Activated CD4-positive, alpha-beta T cell treated with anti-CD3 and anti-CD28 coated beads, Interleukin-2, amount 50 U/mL, for 1 hour (primary cell): Measurements from ENCODE around the gene TNFRSF8.

Source experiments
- DNase-seq: peaks from one replicate; pipeline ENCODE4 v3.0.0-alpha.2; 2020

TNFRSF8 gene

DNA sequence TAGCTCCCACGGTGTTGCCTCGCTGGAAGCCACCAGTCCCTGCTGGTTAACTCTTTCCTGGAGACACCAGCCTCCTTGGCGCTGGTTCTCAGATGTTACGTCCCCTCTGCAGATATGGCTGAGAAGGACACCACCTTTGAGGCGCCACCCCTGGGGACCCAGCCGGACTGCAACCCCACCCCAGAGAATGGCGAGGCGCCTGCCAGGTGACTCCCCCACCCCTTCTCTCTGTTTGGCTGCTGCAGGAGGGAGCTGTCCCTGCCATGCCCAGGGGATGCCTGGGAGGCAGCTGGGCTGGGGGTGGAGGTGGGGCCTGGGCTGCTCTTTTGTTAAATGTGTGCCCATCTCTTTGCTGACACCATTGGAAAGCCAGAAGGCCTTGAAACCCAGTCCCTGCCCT, 60.1 kb downstream of the TNFRSF8 start:
- no peak for DNase-seq

DNA sequence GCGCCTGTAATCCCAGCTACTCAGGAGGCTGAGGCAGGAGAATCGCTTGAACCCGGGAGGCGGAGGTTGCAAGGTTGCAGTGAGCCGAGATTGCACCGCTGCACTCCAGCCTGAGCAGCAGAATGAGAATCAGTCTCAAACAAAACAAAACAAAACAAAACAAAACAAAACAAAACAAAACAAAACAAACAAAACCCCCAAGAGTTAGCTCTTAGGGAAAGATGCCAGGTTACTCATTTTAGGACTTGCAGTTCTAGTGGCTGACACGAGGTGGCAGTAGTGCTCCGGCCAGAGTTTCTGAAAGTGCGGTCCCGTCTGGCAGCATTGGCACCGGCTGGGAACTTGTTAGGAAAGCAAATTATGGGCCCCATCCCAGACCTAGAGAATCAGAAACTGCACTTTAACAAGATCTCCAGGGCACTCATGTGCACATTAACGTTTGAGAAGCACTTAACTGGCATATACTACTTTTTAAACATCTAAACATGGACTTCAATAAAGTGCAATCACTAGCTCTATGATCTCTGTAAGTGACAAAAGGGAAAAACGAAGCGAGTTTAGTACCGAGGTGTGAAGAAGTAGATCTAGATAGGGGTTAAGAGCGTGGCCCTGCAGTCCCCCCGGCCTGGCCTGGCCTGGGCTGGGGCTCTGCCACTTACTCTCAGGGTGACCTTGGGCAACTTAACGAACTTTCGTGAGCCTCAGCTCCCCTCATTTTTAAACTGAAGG, 61.8 kb downstream of the TNFRSF8 start:
- peak; percentile 82 for DNase-seq

DNA sequence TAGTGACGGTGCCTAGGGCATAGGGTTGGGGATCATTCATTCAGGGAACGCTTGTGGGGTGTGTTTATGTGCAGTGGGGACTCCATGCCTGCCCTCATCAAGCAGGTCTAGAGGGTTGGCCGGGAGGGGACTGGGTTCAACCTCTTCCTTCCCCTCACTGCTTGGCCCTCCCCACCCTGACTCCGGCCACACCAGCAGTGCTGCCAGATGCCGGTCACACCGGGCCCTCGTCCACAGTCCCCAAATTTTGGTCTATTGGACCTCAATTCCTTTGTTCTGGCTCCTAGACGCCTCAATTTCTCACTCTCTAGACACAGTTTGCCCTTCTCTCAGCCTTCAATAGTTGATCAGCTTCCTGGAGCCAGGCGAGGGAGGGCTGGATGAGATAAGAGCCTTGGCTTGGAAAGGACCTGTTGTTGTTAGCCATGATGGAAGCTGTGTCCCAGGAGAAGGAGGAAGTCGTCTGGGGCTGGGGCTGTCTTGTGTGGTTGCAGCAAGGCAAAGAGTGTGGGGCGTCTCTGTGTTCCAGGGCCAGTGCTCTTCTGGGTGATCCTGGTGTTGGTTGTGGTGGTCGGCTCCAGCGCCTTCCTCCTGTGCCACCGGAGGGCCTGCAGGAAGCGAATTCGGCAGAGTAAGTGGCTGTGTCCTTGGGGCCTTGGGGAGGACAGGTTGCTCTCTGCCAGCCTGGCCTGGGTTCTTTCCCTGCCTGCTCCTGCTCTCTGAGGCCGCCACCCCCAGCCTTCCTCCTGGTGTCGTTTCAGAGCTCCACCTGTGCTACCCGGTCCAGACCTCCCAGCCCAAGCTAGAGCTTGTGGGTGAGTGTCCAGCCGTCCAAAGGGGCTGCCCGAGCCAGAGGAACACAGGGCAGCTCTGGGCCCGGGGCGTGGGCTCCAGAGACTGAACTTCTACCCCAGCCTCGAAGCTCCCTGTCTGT, 62.6 kb downstream of the TNFRSF8 start:
- DNase-seq: no peak

DNA sequence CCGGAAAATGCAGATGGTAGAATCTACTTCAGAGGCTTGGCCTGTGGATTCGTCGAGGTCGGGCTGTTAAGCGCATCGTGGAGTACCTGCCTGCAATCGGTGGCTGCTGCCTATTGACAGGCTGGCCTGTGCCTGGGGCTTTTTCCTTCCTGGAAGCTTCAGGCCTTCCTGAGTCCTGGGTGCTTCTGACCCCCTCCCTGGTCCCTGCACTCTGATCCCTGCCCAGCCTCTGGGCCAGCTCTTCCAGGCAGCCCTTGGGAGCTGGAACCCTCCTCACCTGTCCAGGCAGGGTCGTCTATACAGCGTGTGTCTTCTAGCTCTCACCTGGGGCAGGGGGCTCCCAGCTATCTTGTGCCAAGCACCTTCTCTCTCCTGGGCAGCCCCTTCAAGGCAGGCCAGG, 63.7 kb downstream of the TNFRSF8 start:
- no peak for DNase-seq

DNA sequence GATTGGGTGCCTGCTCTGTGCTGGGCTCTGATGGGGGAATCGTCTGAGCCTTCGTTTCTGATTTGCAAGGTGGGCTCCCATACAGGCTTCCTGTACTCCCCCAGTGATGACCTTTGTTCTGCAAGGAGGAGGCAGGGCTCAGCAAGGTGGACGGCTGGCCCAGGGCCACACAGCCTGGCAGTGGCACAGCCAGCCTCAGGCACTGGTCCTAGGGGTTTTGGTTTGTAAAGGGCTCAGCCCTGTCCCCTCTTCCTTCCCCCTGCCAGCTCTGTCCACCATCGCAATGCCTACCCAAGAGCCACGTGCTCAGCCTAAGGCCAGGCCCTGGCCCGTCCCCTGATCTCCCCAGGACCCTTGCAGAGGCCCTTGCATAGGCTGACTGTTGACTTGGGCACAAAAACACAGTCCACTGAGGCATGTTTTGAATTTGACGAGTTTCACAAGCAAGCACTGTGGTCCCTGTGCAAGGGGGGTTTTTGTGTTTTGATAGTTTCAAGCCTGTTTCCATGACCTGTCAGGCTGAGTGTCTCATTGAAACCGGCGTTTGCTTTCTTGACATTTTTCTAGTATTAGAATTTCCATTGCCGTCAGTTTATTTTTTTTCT, 64.2 kb downstream of the TNFRSF8 start:
- no peak for DNase-seq

DNA sequence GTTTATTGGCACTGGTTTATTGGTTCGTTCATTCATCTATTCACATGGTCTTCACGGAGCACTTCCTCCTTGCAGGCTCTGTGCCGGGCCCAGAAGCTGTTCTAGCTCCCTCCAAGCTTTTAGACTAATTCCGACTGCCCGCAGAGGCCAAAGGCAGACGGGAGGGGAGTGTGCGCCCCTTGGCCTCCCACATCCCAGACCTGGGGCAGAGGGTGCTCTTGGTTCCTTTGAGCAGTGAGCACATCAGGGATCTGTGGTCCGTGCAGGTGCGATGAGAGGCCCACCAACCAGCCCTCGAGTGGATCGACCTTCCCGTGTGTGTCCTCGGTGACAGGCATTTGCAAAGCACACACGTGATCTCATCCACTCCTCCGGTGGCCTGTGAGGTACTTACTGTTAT, 65.0 kb downstream of the TNFRSF8 start:
- DNase-seq: no peak

DNA sequence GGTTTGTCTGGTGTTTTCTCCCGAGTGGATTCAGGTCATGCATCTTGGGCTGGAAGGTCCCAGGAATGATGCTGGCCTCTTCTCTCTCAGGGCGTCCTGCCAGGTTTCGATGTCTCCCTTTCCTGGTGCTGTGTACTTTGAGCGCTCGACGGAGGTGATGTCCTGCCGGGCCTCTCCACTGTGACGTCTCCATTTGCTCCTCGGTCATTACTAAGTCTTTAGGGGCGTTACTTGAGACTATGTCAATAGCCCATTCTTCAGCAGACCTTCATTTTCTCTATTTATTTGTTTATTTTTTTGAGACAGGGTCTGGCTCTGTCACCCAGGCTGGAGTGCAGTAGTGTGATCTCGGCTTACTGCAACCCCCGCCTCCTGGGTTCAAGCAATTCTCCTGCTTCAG, 66.5 kb downstream of the TNFRSF8 start:
- DNase-seq: no peak

DNA sequence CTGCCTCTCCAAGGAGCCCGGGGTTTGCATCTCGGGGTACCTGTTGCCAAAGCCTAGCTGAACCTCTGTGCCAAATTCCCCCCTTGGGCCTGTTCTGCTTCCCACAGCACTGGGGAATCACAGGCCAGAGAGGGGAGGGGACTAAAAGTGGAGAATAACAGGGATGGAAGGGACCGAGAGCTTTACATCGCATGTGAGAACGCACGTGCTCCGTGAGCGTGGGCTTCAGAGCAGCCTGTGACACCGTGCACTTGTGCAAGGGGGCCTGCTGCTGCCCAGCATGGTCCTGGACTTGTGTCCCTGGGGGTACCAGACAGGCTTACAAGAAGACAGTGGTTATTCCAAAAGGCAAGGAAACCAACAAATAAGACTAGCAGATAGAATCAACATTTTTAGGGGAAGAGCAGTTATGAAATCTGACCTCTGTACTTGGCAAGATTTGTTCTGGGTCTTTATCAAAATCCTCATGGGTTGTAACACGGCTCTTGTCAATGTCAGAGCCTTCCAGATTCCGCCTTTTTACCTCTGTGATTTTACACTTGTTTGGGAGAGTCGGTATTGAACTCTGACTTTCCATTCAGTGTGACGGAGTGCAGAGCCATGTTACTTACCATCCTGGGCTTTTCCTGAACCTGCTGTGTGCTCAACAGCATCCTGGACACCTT, 67.5 kb downstream of the TNFRSF8 start:
- DNase-seq: no peak

DNA sequence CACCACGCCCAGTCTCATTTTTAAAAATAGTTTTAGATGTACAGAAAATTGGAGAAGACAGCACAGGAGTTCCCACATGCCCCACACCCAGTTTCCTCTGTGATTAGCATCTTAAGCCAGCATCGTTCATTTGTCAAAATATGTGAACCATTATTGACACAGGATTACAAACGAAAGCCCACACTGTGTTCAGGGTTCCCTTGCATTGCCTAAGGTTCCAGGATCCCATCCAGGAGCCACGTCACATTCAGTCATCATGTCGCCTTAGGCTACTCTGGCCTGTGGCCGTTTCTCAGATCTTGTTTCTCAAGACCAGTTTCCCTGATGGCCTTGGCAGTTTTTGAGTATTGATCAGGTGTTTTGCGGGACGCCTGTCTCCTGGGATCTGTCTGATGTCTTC, 69.0 kb downstream of the TNFRSF8 start:
- no peak for DNase-seq

DNA sequence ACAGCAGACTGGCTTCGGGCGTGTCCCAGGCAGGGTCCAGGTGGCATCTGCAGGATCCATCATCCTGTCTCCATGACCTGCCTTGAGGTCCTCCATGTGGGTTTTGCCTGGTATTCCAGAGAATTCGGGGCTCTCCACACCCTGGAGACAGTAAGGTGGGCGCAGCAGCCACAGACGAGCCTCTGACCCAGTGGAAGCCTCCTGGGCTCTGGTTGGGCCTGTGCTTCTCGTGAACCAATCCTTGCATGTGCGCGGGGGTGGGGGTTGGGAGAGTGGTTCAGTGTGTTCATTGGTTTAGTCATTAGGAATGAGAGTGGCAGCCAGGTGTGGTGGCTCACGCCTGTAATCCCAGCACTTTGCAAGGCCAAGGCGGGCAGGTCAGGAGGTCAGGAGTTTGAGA, 71.6 kb downstream of the TNFRSF8 start:
- no peak for DNase-seq

DNA sequence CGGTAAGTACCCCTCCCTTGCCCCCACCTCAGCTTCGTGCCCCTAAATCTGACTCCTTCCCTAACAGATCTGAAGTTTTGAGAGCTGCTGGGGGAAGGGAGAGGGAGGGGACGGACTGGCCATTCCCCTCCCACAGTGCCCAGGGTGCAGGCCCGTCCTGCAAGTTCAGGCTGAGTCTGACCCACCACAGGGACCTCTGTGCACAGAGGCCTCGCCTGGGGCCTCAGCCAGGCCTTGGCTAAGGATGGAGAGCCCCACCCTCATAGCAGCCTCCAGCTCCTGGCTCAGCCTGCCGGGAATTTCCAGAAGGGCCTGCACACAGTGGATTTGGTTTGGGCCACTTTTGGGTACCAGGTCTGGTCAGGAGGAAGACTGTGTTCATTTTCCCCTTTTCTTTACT, 72.5 kb downstream of the TNFRSF8 start:
- no peak for DNase-seq

DNA sequence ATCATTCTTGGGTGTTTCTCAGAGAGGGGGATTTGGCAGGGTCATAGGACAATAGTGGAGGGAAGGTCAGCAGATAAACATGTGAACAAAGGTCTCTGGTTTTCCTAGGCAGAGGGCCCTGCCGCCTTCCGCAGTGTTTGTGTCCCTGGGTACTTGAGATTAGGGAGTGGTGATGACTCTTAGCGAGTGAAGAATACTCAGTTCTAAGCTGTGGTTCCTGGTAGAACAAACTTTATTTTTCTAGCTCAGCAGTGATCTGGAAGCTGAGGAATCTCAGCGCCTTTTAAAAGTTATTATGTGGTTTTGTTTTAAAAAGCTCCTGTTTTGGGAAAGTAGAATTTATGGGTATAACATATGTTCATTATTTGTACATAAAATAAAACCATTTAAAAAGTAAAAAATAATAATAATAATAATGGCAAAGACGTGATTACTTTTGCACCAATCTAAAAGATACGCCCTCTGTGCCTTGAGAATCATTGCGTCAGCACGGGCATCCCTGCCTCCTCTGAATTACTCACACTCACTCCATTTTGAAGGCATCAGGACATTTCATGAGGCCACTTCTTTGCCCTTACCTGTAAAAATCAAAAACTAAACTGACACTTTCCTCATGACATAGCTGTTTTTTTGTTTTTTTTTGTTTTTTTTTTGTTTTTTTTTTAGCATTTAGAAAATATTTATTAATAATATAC, 74.0 kb downstream of the TNFRSF8 start:
- DNase-seq: no peak

DNA sequence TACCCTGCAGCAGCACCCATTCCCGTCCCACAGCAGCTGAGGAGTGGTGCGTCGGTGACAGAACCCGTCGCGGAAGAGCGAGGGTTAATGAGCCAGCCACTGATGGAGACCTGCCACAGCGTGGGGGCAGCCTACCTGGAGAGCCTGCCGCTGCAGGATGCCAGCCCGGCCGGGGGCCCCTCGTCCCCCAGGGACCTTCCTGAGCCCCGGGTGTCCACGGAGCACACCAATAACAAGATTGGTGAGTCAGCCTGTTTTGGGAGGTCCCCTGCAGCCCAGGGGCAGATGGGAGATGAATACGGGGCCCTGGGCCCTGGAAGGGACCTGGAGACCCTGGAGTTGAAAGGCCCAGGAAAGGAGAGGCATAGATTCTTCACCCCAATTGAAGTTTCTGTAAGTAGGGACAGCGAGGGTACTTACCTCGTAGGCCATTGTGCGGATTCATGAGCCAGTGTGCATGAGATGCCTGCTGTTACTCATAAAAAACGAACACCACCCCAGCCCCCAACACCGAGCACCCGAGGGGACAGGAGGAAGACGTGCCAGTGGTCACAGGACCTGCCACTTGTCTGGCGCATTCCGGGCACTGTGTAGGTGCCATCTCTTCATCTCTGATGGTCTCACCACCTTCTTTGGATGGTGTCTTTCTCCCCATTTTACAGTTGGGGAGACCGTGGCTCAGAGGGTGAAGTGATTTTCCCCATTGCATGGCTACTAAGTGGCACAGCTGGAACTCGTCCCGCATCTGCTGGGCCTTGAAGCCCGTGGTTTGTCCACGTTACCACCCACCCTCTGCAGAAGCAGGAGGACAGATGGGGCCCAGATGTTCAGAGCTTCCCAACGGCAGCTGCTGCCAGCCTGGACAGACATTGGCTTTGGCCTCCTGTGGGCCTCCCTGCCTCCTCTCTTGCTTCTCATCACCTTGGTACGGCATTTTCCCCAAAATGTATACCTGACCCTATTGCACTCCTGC, 75.4 kb downstream of the TNFRSF8 start:
- DNase-seq: no peak

DNA sequence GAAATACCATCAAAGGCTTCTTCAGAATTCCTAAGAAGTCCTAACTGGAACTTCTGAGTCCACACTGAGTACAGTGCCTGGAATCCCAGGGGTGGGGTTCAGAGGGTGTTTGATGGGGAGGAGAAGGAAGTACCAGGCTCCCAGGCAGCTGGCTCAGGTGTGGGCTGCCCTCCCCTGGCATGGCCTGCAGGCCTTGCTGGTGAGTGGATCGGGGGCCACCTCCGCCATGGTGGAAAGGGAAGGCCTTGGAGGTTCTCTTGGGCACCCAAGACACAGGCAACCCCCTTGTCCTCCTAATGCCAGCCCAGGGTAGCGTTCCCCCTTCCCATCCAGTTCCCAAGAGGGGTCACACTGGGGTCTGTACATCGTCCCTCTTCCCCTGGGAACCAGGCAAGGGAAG, 76.9 kb downstream of the TNFRSF8 start:
- no peak for DNase-seq

DNA sequence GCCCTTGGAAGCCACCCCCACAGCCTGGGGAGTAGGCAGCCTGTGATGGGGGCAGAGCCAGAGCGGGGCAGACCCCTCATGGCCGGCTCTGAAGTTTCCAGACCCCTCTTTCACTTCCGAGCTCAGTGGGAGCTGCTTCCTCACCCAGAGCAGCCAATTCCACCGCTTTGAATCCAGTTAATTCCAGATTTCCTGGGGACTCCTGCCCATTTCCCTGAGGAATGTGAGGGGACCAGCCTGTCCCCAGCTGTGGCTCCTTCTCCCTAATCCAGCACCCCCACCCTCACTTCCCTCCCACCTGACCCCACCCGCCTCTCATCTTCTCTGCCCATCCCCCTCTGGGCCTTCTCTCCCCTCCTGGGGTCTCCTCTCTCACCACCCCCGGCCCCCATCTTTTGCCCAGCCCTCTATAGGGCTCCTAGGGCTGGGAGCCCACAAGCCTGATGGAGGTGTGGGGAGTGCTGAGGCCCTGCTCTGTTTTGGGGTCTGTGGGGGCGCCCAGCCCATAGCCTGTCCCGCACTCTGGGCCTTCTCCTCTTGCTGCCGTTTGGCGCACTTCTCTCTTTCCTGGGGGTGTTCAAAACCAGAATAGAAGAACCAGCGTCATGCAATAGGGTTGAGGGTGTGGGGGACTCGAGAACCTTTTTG, 77.5 kb downstream of the TNFRSF8 start:
- no peak for DNase-seq

DNA sequence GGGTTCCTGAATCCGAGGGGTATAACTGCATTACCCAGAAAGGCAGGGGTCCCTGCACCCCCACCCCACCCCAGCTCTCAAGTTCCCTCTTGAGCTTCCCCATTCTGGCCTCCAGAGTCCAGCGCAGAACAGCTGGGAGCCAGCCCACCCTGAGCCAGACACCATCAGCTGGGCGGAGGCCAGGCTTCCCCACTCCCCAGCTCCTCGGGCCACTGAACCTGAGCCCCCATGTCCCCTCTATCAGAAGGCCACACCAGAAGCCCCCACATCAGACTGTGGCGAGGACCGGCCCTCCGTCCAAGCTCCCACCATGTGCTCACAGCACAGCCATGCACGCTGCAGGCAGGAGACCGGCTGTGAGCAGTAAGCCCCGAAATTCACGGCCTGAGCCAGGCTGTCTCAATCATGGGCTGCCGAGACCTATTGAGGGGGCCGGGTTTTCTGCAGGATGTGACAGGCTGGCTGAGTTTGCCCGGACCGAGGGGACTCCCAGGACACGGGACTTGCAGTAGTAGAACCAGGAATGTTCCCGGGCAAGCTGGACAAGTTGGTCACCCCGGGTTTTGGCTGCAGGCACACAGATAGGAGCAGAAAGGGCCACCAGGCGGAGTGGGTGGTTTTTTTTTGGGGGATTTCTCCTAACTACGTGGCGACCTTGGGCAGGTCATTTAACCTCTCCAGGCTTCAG, 78.2 kb downstream of the TNFRSF8 start:
- DNase-seq: no peak

DNA sequence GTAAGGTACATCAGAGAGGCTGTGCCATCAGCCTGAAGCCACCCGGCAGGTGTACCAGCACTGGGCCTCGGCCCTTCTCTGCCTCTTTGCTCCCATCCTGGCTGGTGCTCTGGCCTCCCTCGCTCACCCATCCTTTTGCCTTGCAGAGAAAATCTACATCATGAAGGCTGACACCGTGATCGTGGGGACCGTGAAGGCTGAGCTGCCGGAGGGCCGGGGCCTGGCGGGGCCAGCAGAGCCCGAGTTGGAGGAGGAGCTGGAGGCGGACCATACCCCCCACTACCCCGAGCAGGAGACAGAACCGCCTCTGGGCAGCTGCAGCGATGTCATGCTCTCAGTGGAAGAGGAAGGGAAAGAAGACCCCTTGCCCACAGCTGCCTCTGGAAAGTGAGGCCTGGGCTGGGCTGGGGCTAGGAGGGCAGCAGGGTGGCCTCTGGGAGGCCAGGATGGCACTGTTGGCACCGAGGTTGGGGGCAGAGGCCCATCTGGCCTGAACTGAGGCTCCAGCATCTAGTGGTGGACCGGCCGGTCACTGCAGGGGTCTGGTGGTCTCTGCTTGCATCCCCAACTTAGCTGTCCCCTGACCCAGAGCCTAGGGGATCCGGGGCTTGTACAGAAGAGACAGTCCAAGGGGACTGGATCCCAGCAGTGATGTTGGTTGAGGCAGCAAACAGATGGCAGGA, 79.2 kb downstream of the TNFRSF8 start:
- DNase-seq: no peak

DNA sequence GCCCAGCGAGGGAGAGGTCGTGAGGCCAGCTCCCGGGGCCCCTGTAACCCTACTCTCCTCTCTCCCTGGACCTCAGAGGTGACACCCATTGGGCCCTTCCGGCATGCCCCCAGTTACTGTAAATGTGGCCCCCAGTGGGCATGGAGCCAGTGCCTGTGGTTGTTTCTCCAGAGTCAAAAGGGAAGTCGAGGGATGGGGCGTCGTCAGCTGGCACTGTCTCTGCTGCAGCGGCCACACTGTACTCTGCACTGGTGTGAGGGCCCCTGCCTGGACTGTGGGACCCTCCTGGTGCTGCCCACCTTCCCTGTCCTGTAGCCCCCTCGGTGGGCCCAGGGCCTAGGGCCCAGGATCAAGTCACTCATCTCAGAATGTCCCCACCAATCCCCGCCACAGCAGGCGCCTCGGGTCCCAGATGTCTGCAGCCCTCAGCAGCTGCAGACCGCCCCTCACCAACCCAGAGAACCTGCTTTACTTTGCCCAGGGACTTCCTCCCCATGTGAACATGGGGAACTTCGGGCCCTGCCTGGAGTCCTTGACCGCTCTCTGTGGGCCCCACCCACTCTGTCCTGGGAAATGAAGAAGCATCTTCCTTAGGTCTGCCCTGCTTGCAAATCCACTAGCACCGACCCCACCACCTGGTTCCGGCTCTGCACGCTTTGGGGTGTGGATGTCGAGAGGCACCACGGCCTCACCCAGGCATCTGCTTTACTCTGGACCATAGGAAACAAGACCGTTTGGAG, 80.0 kb downstream of the TNFRSF8 start:
- no peak for DNase-seq

DNA sequence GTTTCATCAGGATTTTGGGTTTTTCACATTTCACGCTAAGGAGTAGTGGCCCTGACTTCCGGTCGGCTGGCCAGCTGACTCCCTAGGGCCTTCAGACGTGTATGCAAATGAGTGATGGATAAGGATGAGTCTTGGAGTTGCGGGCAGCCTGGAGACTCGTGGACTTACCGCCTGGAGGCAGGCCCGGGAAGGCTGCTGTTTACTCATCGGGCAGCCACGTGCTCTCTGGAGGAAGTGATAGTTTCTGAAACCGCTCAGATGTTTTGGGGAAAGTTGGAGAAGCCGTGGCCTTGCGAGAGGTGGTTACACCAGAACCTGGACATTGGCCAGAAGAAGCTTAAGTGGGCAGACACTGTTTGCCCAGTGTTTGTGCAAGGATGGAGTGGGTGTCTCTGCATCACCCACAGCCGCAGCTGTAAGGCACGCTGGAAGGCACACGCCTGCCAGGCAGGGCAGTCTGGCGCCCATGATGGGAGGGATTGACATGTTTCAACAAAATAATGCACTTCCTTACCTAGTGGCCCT, 80.6 kb downstream of the TNFRSF8 start:
- DNase-seq: no peak
